IMR-90 (cell line): ENCODE measurements around the gene ETFRF1. TPM values are rescaled to one million over a fixed set of nuclear protein-coding genes. Genes with fewer than 3 reads are reported as not detected.

ENCODE experiments used
- ATAC-seq: fragments of 200-7000 bp; cut with Tn5 transposase; 2 replicates; pipeline ENCODE4 v1.9.1; 2020; ENCODE audit warnings: low read depth, mild to moderate bottlenecking, moderate library complexity
- BruUV-seq: library from RNA; stranded (reverse); fragments of 400-500 nt; replicated peaks from 2 replicates; lab custom pipeline; 2021; lab: Mats Ljungman, UMichigan
- CTCF ChIA-PET: fragments of 300-600 bp; formaldehyde crosslinking; extraction: SDS; loops from one replicate; lab custom pipeline; 2021; ENCODE audit warnings: antibody characterized with exemption; lab: Yijun Ruan, JAX
- POLR2A ChIA-PET: fragments of 300-600 bp; sonication (Branson Sonifier 250); formaldehyde crosslinking; loops from one replicate; lab custom pipeline; 2022; ENCODE audit warnings: antibody characterized with exemption; ENCODE audit not compliant: unreplicated experiment; lab: Charles Lee
- DNase-seq: peaks from one replicate; pipeline ENCODE4 v3.0.0; 2013
- H2AFZ ChIP-seq: replicated peaks from 2 replicates; pipeline ENCODE3; 2013; ENCODE audit warnings: low read length, mild to moderate bottlenecking; ENCODE audit not compliant: poor library complexity
- H2AK5ac ChIP-seq: 2 replicates; pipeline ENCODE4 v1.6.1; 2013; ENCODE audit warnings: low read depth, low read length, inconsistent platforms
- H2AK9ac ChIP-seq: replicated peaks from 2 replicates; pipeline ENCODE3; 2013; ENCODE audit warnings: mild to moderate bottlenecking, low read depth, low read length, moderate library complexity; ENCODE audit not compliant: poor library complexity
- H2BK120ac ChIP-seq: 2 replicates; pipeline ENCODE4 v1.6.1; 2013; ENCODE audit warnings: low read depth, low read length, inconsistent platforms
- H2BK15ac ChIP-seq: 3 replicates; pipeline ENCODE4 v1.6.1; 2013; ENCODE audit warnings: low read depth, low read length, inconsistent platforms
- H2BK20ac ChIP-seq: 2 replicates; pipeline ENCODE4 v1.6.1; 2013; ENCODE audit warnings: low read depth, mild to moderate bottlenecking, inconsistent platforms, low read length, moderate library complexity
- H2BK5ac ChIP-seq: 2 replicates; pipeline ENCODE4 v1.6.1; 2013; ENCODE audit warnings: mild to moderate bottlenecking, low read depth, low read length, inconsistent platforms; ENCODE audit not compliant: poor library complexity, severe bottlenecking
- H3K14ac ChIP-seq: replicated peaks from 2 replicates; pipeline ENCODE4 v1.6.1; 2013; ENCODE audit warnings: low read depth, low read length, inconsistent platforms
- H3K18ac ChIP-seq: 2 replicates; pipeline ENCODE4 v1.6.1; 2013; ENCODE audit warnings: low read depth, low read length, control low read depth
- H3K23ac ChIP-seq: 2 replicates; pipeline ENCODE4 v1.6.1; 2013; ENCODE audit warnings: low read depth, low read length, inconsistent platforms
- H3K27ac ChIP-seq: 2 replicates; pipeline ENCODE4 v1.5.1; 2013; ENCODE audit warnings: mild to moderate bottlenecking, control low read depth, low read length; ENCODE audit not compliant: insufficient read depth
- H3K27me3 ChIP-seq: 2 replicates; pipeline ENCODE4 v1.6.1; 2013; ENCODE audit warnings: low read length; ENCODE audit not compliant: control insufficient read depth, insufficient read depth
- H3K36me3 ChIP-seq: 2 replicates; pipeline ENCODE4 v1.6.1; 2013; ENCODE audit warnings: low read length, mixed read lengths; ENCODE audit not compliant: control insufficient read depth, insufficient read depth
- H3K4ac ChIP-seq: 2 replicates; pipeline ENCODE4 v1.6.1; 2013; ENCODE audit warnings: low read depth, low read length, inconsistent platforms
- H3K4me1 ChIP-seq: 2 replicates; pipeline ENCODE4 v1.6.1; 2013; ENCODE audit warnings: low read length, mixed read lengths; ENCODE audit not compliant: control insufficient read depth, insufficient read depth
- H3K4me2 ChIP-seq: 2 replicates; pipeline ENCODE4 v1.6.1; 2013; ENCODE audit warnings: low read depth, mild to moderate bottlenecking, control low read depth, low read length, moderate library complexity
- H3K4me3 ChIP-seq: 2 replicates; pipeline ENCODE4 v1.5.1; 2013; ENCODE audit warnings: low read depth, mild to moderate bottlenecking, control low read depth, low read length, moderate library complexity; ENCODE audit not compliant: insufficient read depth
- H3K56ac ChIP-seq: 2 replicates; pipeline ENCODE4 v1.6.1; 2013; ENCODE audit warnings: low read length, inconsistent platforms; ENCODE audit not compliant: insufficient read depth; ENCODE audit errors: extremely low read depth
- H3K79me1 ChIP-seq, 2 experiments: 2 replicates each; pipeline ENCODE4 v1.6.1; 2013; ENCODE audit warnings: low read length in 2 of 2, inconsistent platforms in 1 of 2, low read depth in 1 of 2
- H3K9ac ChIP-seq: 2 replicates; pipeline ENCODE4 v1.6.1; 2013; ENCODE audit warnings: low read depth, low read length, control low read depth
- H3K9me1 ChIP-seq: 2 replicates; pipeline ENCODE4 v1.6.1; 2013; ENCODE audit warnings: low read length, inconsistent platforms; ENCODE audit not compliant: insufficient read depth
- H3K9me3 ChIP-seq: 2 replicates; pipeline ENCODE4 v1.6.1; 2013; ENCODE audit warnings: low read length; ENCODE audit not compliant: control insufficient read depth, insufficient read depth
- H4K20me1 ChIP-seq: 2 replicates; pipeline ENCODE4 v1.6.1; 2013; ENCODE audit warnings: low read length, inconsistent platforms; ENCODE audit not compliant: insufficient read depth
- H4K5ac ChIP-seq: 2 replicates; pipeline ENCODE4 v1.6.1; 2013; ENCODE audit warnings: mild to moderate bottlenecking, low read depth, low read length, control low read depth
- H4K8ac ChIP-seq, 2 experiments: 2 replicates each; pipeline ENCODE4 v1.6.1; 2013; ENCODE audit warnings: low read depth in 2 of 2, low read length in 2 of 2, control low read depth in 1 of 2, inconsistent platforms in 1 of 2
- H4K91ac ChIP-seq: 2 replicates; pipeline ENCODE4 v1.6.1; 2013; ENCODE audit warnings: low read depth, low read length, inconsistent platforms; ENCODE audit not compliant: insufficient read depth
- BHLHE40 ChIP-seq: fragments of 150-350 bp; IDR thresholded peaks from 2 replicates; pipeline ENCODE4 v1.6.1; 2016; ENCODE audit warnings: mild to moderate bottlenecking, low read depth, low read length
- CEBPB ChIP-seq: IDR thresholded peaks from 2 replicates; pipeline ENCODE4 v1.6.1; 2012; ENCODE audit warnings: low read depth, low read length, improper control_type of control experiment
- CTCF ChIP-seq: conservative IDR thresholded peaks from 2 replicates; pipeline ENCODE4 v1.5.1; 2012; ENCODE audit warnings: mild to moderate bottlenecking, low read depth, low read length, improper control_type of control experiment
- ELK1 ChIP-seq: fragments of 150-350 bp; IDR thresholded peaks from 2 replicates; pipeline ENCODE4 v1.6.1; 2016; ENCODE audit warnings: low read depth, mild to moderate bottlenecking, low read length, moderate library complexity, borderline replicate concordance
- MXI1 ChIP-seq: IDR thresholded peaks from 2 replicates; pipeline ENCODE4 v1.6.1; 2012; ENCODE audit warnings: low read depth, mild to moderate bottlenecking, low read length, moderate library complexity, borderline replicate concordance
- NFE2L2 ChIP-seq: fragments of 150-350 bp; IDR thresholded peaks from 2 replicates; pipeline ENCODE4 v1.6.1; 2016; ENCODE audit warnings: low read depth, mild to moderate bottlenecking, low read length
- POLR2A ChIP-seq: IDR thresholded peaks from 2 replicates; pipeline ENCODE4 v1.6.1; 2012; ENCODE audit warnings: mild to moderate bottlenecking, low read depth, low read length
- RAD21 ChIP-seq: IDR thresholded peaks from 2 replicates; pipeline ENCODE4 v1.6.1; 2012; ENCODE audit warnings: low read length, improper control_type of control experiment
- RCOR1 ChIP-seq: IDR thresholded peaks from 2 replicates; pipeline ENCODE4 v1.6.1; 2012; ENCODE audit warnings: mild to moderate bottlenecking, low read length, improper control_type of control experiment; ENCODE audit not compliant: insufficient replicate concordance
- RFX5 ChIP-seq: IDR thresholded peaks from 2 replicates; pipeline ENCODE4 v1.8.0; 2012; ENCODE audit warnings: low read depth, mild to moderate bottlenecking, low read length, moderate library complexity
- SMC3 ChIP-seq: fragments of 150-350 bp; IDR thresholded peaks from 2 replicates; pipeline ENCODE4 v1.6.1; 2016; ENCODE audit warnings: low read depth, mild to moderate bottlenecking, antibody characterized with exemption, low read length, moderate library complexity
- USF2 ChIP-seq: fragments of 150-350 bp; IDR thresholded peaks from 2 replicates; pipeline ENCODE4 v1.6.1; 2017; ENCODE audit warnings: mild to moderate bottlenecking, antibody characterized with exemption, low read length, low read depth
- WGBS, 2 experiments: methylation state at CpG; one replicate each; pipeline versions ENCODE4 v1.1.5 to v1.1.7; 2013; ENCODE audit warnings: missing lambda C conversion rate in 2 of 2; ENCODE audit not compliant: insufficient read length in 1 of 2; ENCODE audit errors: extremely low coverage in 2 of 2; 5-methylcytosine and 5-hydroxymethylcytosine counted together
- dilution Hi-C: fragments of 300-500 bp; cut with HindIII; formaldehyde crosslinking; loops from one replicate; pipeline ENCODE4 v1.14.3; 2018; ENCODE audit warnings: low sequenced_read_pairs; ENCODE audit not compliant: unreplicated experiment
- in situ Hi-C: fragments of 300-500 bp; cut with MboI; formaldehyde crosslinking; loops from 3 replicates; pipeline ENCODE4 v1.14.3; 2019; ENCODE audit warnings: low sequenced_read_pairs, inconsistent platforms, mixed read lengths
- intact Hi-C: fragments of 100-400 bp; cut with micrococcal nuclease; formaldehyde crosslinking; loops from 2 replicates; pipeline ENCODE4 v1.10.0; 2022
- polyA plus RNA-seq, 3 experiments: library from polyadenylated mRNA; depleted of rRNA; stranded (reverse); fragments of >200 nt; gene quantifications; 2 replicates each; pipeline ENCODE4 v1.2.3, GENCODE V29; 2012; ENCODE audit warnings: low replicate concordance in 1 of 3
- total RNA-seq: library from RNA; depleted of rRNA; stranded (reverse); fragments of >200 nt; gene quantifications from 2 replicates; pipeline ENCODE4 v1.2.3, GENCODE V29; 2012

Gene ETFRF1
- total and polyA plus RNA-seq, 2 of the 4 experiments (the other 2 are of a cell fraction), result 8.6 to 14.4 TPM

- Histone ChIP-seq H3K27ac (peak overlapping the region; percentile 13; the same call in 1 of the 2 replicates), H2BK15ac (no peak overlapping the region), H2BK20ac (no peak overlapping the region), H2AFZ (no peak overlapping the region), H4K5ac (no peak overlapping the region), H2BK120ac (no peak overlapping the region), H3K23ac (no peak overlapping the region), H3K9me1 (0 out of 2 replicates have a peak, but pooled peaks cover 2% of the 10 kb centered on the region), H3K9me3 (no peaks in the 10 kb centered on the region), H4K8ac (no peak overlapping the region), H3K4me2 (no peak overlapping the region), H3K18ac (no peak overlapping the region), H3K36me3 (peaks cover 7% of the 10 kb centered on the region), H3K4me1 (peaks cover 5% of the 10 kb centered on the region), H3K79me1 (peaks cover 17 to 68% of the 10 kb centered on the region in 2 experiments), H2AK5ac (no peak overlapping the region), H3K56ac (no peak overlapping the region), H4K91ac (no peak overlapping the region), H3K4ac (no peak overlapping the region), H3K14ac (no peak overlapping the region), H2AK9ac (no peak overlapping the region), H3K27me3 (no peaks in the 10 kb centered on the region), H2BK5ac (peak overlapping the region; percentile 57), H4K20me1 (peaks cover 16% of the 10 kb centered on the region; the same call in 1 of the 2 replicates), H3K4me3 (no peak overlapping the region), H3K9ac (no peak overlapping the region)
- no TSS peak for BruUV-seq
- in situ Hi-C loops, result loop anchor here (25.0 kb wide), 1 partner anchor 796 kb away; no protein-coding TSS in a partner anchor
- POLR2A ChIA-PET, result interaction anchor here (0.8 kb wide), 1 partner anchor 24 kb away, joined by 3 read pairs; no protein-coding TSS in a partner anchor
- DNase-seq (peak; percentile 71), ATAC-seq (peak; percentile 68)
- WGBS, 2 experiments, result no CpG with 5 or more reads among the region's 6 CpGs
- TF ChIP-seq CEBPB (peak; percentile 17; the same call in 1 of the 2 replicates), CTCF (peak; percentile 70), RFX5 (no peak), MXI1 (no peak), POLR2A (no peak), ELK1 (no peak), SMC3 (peak; percentile 62), USF2 (no peak), RCOR1 (no peak), RAD21 (peak; percentile 68), NFE2L2 (no peak), BHLHE40 (no peak)
- dilution Hi-C loops, result no loop called here
- intact Hi-C loops, result loop anchor here (1.0 to 10.0 kb wide), 3 partner anchors 146 to 783 kb away; partner anchors contain the start of gene LMNTD1
- CTCF ChIA-PET, result interaction anchor here (0.7 to 1.4 kb wide), 3 partner anchors 35 to 142 kb away, joined by 3 read pairs; no protein-coding TSS in a partner anchor
Observed at GRCh38 chr12:25241167-25242020, 46.4 kb downstream of the ETFRF1 start.
